NK-92 treated with Interleukin-12 subunit alpha and Interleukin-12 subunit beta, amount 100 ng/mL, for 24 hours (cell line): ENCODE data around the gene C10orf120.

Experiments
- DNase-seq: peaks from one replicate; lab custom pipeline; 2025; lab: John Stamatoyannopoulos, UW

The C10orf120 gene

GRCh38 chr10:122703483-122704448 is 4.1 kb upstream of the C10orf120 start:
- DNase-seq, result peak; percentile 16

DNA sequence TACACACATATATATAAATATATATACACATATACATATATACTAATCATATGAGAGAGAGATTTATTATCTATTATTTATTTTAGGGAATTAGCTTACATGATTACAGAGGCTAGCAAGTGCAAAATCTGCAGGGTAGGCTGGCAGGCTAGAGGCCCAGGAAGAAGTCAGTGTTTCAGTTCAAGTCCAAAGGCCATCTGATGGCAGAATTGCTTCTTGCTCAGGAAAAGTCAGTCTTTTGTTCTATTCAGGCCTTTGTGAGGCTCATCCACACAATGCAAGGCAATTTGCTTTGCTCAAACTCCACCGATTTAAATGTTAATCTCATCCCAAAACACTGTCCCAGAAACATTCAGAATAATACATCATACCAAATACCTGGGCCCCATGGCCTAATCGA is 2.6 kb upstream of the C10orf120 start:
- DNase-seq, result no peak

- DNase-seq, result no peak
These were observed 2.0 kb upstream of the C10orf120 start for GRCh38 chr10:122701652-122702051.

GRCh38 chr10:122696687-122697086 is 3.0 kb downstream of the C10orf120 start:
- DNase-seq, result no peak

GRCh38 chr10:122692744-122693143 is 6.9 kb downstream of the C10orf120 start:
- no peak for DNase-seq

DNA sequence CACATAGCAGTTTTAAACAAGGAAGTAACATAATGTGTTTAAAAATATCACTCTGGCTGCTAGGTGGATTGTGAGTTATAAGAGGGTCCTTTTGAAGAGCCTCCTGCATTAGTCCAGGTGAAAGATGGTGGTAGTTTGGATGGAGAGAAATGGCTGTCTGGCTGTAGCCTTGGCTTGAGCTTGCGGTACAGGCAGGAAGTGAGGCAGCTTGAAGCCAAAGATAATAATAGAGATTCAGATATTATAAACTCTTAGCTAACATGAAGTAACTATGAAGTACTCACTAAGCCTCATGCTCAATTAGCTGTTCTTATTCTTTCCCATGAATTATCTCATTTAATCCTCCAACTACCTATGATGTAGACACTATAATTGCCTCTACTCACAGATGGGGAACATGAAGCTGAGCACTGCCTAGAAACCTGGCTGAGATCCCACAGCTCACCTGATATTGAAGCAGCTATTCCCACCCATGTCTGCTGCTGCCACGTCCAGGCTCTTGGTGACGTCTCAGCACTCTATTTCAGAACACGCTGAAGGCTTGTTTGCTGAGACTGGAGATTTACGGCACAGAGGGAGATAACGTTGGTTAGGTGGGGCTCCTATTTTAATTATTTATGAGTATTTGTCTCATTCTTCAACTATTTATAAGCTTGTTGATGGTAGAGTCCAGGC is 10.4 kb downstream of the C10orf120 start:
- DNase-seq, result no peak

- no peak for DNase-seq
These were observed 11.2 kb downstream of the C10orf120 start for GRCh38 chr10:122688293-122688989.

DNA sequence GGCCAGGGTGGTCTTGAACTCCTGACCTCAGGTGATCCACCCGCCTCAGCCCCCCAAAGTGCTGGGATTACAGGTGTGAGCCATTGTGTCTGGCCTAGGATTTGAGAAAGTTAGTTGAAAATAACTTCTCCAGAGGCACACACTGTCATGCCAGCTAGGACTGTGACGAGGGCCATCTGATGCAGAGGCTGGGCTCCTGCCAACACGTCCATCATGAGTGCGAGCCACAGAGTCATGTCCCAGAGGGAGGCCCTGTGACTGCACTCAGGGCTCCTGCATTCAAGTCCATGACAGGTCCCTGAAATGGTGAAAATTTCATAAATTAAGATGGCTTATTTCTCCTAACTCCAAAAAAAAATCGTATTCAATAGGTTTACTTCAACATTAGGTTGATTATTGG is 17.1 kb downstream of the C10orf120 start:
- no peak for DNase-seq

- DNase-seq, result no peak
These were observed 21.4 kb downstream of the C10orf120 start for GRCh38 chr10:122678266-122678665.

- no peak for DNase-seq
These were observed 24.4 kb downstream of the C10orf120 start for GRCh38 chr10:122675278-122675677.

GRCh38 chr10:122674781-122675180 is 24.9 kb downstream of the C10orf120 start:
- DNase-seq, result no peak

- DNase-seq, result no peak
These were observed 25.9 kb downstream of the C10orf120 start for GRCh38 chr10:122673731-122674130.

DNA sequence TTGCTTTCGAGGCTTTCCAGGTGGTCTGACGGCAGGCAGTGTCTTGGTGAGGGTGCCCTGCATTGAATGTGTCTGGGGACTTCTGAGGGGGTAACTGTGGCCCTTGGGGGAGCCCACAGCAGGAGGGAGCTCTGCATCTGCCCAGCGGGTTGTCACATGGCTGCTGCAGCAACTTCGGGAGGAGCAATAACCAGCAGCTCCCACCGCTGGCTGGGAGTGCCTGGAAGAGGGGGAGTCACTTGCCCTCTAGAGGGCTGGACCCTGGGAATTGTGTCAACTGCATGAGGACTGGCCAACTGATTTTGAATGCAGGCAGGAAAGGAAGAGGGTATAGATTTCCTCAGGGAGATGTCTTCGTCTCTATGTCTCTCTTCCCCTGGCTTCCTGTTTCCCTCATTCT is 26.4 kb downstream of the C10orf120 start:
- no peak for DNase-seq

GRCh38 chr10:122672655-122673054 is 27.0 kb downstream of the C10orf120 start:
- DNase-seq, result no peak

DNA sequence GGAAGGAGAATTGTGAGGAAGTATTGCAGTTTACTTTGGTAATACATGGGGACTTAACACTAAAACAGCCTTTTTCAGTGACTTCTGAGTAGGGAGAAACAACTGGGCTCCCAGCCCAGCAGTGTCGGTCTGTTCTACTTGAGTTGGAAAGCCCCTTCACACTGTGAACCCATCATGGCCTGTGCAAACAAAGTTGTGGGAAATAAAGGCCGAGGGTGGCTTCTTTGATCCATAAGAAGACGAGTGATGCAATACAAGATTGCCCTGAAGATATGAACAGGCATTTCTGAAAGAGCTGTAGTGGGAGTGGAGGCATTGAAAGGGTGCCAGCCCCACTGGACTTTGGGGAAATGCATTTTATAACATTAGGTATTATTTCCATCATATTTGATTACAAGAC is 28.3 kb downstream of the C10orf120 start:
- DNase-seq, result no peak

DNA sequence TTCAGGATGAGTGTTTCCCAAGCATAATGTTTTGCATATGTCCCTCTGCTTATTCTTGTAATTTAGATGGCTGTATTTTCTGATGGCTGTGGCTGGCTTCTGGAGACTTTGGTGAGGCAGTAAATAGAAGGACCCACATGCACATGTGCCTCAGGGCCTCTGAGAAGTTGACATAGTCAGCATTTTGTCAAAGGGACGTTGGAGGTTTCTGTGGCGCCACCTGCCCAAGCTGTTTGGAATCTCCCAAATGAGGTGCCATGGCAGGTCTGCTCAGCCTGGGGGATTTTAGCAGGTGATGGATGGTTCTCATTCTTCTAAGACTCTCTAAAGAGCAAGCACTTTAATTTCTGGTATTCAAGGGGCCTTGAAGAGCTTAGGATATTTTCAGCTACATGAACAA is 29.8 kb downstream of the C10orf120 start:
- DNase-seq, result no peak

GRCh38 chr10:122669045-122669444 is 30.6 kb downstream of the C10orf120 start:
- no peak for DNase-seq

DNA sequence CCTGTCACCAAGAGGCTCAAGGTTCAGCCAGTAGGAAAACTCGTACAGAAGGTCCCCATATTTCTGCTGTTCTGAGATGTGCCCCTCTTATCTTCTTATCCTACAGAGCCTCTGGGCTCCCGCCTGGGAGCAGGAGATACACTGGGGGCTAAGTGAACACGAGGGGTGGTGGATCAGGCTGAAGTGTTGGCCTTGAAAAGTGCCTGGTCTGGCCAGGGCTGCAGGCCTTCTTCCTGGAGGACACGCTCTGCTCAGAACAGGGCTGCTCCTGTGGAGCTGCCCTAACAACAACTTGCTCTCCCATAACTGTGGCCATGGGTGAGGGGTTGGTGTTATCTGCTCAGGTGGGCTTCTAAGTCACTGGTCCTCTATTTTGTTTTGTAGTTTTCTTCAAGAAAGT is 33.7 kb downstream of the C10orf120 start:
- no peak for DNase-seq

DNA sequence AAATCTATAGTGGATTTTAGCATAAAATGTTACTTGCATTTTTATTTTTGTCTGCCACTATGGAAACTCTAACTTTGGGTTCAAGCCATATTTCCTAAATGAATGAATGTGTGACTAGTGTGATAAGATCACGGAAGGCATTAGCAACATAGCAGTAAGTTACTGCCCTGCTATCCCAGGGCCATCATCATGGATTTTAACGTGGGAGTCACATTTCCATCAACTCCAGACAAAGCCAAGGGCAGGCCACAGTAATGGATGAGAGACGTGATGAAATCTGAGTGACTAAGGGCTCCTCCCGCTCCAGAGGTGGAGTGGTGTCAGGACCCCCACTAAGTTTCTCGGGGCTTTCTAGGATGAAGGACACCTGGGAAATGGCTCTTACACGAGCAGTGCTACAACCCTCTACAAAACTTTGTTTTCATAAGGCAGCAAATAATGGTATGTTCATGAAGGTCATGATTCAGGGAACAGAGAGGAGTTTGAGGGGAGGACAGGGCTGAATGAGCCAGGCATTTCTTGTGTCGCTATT is 34.3 kb downstream of the C10orf120 start:
- DNase-seq, result no peak

- DNase-seq, result no peak
These were observed 35.1 kb downstream of the C10orf120 start for GRCh38 chr10:122664501-122664900.

DNA sequence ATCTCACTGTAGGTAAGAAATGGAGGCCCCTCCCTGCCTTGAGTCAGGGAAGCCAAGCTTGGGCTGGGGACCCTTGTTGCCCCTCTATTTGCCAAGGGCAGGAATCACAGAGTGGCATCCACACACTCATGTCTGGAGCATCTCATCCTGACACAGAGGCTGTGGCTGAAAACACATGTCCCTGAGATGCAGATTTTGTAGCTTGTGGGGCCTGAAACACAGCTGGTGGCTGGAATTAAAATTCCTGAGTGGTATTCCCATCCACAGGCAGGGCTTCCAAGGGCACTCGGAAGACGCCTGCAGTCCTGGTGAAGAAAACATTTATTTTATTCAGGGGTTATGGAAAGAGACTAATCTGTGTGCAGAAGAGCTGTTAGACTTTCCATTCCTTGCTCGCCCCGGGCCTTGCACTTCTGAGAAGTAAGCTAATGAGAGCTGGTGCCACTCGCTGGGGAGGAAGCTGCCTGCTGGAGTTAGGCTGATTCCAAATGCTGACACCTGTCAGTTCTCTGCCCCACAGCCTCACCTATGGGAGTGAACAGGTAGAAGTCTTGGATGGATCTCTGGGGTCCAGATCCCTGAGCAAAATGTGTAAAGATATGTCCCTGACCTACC is 36.0 kb downstream of the C10orf120 start:
- DNase-seq, result no peak

DNA sequence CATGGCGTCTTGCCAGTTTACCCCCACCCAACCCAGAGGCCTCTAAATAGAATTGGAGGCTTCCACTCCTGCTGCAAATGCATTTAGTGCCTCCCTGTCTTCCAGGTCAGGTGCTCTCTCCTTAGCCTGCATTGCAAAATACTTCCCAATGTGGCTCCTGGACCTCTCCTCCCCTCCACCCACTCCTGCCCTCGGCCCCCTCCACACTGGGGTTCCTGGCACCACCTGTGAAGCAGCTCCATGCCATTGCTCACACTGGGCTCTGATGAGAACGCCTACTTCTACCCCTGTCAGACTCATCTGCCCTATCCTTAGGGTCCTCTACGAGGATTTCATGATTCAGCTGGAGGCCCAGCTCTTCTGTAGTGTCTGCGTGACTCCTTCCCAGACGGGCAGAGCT is 37.4 kb downstream of the C10orf120 start:
- DNase-seq, result no peak
